GM06990 (cell line): ENCODE results near the gene OBP2B.
"Not testable (repeated sequence)": the region's sequence is repeated elsewhere in the genome, so short reads cannot be mapped to it uniquely, and the experiment has no call there.

ENCODE experiments used
- DNase-seq: peaks from one replicate; pipeline ENCODE4 v3.0.0-alpha.2; 2011; ENCODE audit not compliant: insufficient read length; ENCODE audit errors: extremely low read depth
- H3K27me3 ChIP-seq: replicated peaks from 2 replicates; pipeline ENCODE4 v1.6.0; 2011; ENCODE audit warnings: low read length; ENCODE audit not compliant: control insufficient read depth, insufficient read depth
- H3K36me3 ChIP-seq: 2 replicates; pipeline ENCODE4 v1.5.1; 2011; ENCODE audit warnings: low read length; ENCODE audit not compliant: control insufficient read depth, insufficient read depth
- H3K4me3 ChIP-seq: replicated peaks from 2 replicates; pipeline ENCODE4 v1.5.1; 2011; ENCODE audit warnings: low read depth, mild to moderate bottlenecking, control low read depth, low read length
- CTCF ChIP-seq: IDR thresholded peaks from 2 replicates; pipeline ENCODE4 v1.5.1; 2011; ENCODE audit warnings: low read length, control low read depth, mild to moderate bottlenecking, inconsistent platforms; ENCODE audit not compliant: insufficient read depth, poor library complexity, severe bottlenecking

The OBP2B gene

GRCh38 chr9:133254471-133254870 is 45.4 kb upstream of the OBP2B start:
- Histone ChIP-seq H3K27me3 (peaks cover 1% of the 10 kb centered on the region; the same call in 1 of the 2 replicates), H3K4me3 (no peak overlapping the region)
- no peak for DNase-seq

GRCh38 chr9:133253268-133253667 is 44.2 kb upstream of the OBP2B start:
- peaks cover 1% of the 10 kb centered on the region; the same call in 1 of the 2 replicates for H3K27me3 ChIP-seq
- DNase-seq, result no peak
- H3K36me3 ChIP-seq, result no peaks in the 10 kb centered on the region

More at GRCh38 chr9:133254471-133254870, 45.4 kb upstream of the OBP2B start:
- TF ChIP-seq CTCF, result no peak
- no peaks in the 10 kb centered on the region for H3K36me3 ChIP-seq

GRCh38 chr9:133252301-133253020 is 43.4 kb upstream of the OBP2B start:
- no peak for TF ChIP-seq CTCF
- no peak for DNase-seq
- Histone ChIP-seq H3K4me3 (no peak overlapping the region), H3K36me3 (no peaks in the 10 kb centered on the region), H3K27me3 (peaks cover 1% of the 10 kb centered on the region; the same call in 1 of the 2 replicates)

More at GRCh38 chr9:133253268-133253667, 44.2 kb upstream of the OBP2B start:
- TF ChIP-seq CTCF, result no peak
- H3K4me3 ChIP-seq, result no peak overlapping the region

- H3K36me3 ChIP-seq, result no peaks in the 10 kb centered on the region
- no peak for TF ChIP-seq CTCF
- H3K4me3 ChIP-seq, result no peak overlapping the region
- H3K27me3 ChIP-seq, result peaks cover 1% of the 10 kb centered on the region; the same call in 1 of the 2 replicates
- no peak for DNase-seq
Observed at GRCh38 chr9:133251773-133252172, 42.7 kb upstream of the OBP2B start.

GRCh38 chr9:133251221-133251620 is 42.2 kb upstream of the OBP2B start:
- H3K4me3 ChIP-seq, DNase-seq, H3K27me3 ChIP-seq, H3K36me3 ChIP-seq: not testable (repeated sequence)

GRCh38 chr9:133250741-133251170 is 41.7 kb upstream of the OBP2B start:
- Histone ChIP-seq H3K27me3 (peaks cover 1% of the 10 kb centered on the region), H3K4me3 (no peak overlapping the region), H3K36me3 (no peaks in the 10 kb centered on the region)
- TF ChIP-seq CTCF, result no peak
- DNase-seq, result no peak
